ENCODE data around the gene KCNMB2. TPM values are rescaled to one million over a fixed set of nuclear protein-coding genes. Genes with fewer than 3 reads are reported as not detected.

KCNMB2 gene
- polyA plus RNA-seq, 2 of the 4 experiments (the other 2 are of a cell fraction), result not detected

- Histone ChIP-seq H3K4me1 (no peaks in the 10 kb centered on the region), H3K4me3 (no peak overlapping the region), H3K4me2 (no peak overlapping the region), H3K27ac (no peak overlapping the region), H3K9me3 (no peaks in the 10 kb centered on the region)
- ATAC-seq (no peak), DNase-seq (ENCODE audit: low read depth in 1 of 2, low spot score in 1 of 2) (no peak), FAIRE-seq (no peak)
- CTCF ChIA-PET, result no interaction called here
- no peak for TF ChIP-seq CHD4 (IDR thresholded peaks at IDR 0.05; ENCODE audit: borderline replicate concordance)
- no peak for TF ChIP-seq SREBF2 (IDR thresholded peaks at IDR 0.05)
- TF ChIP-seq CEBPB (IDR thresholded peaks at IDR 0.05), result peak; percentile 14 to 25; a peak in 1 of 4 replicates
- no peak for TF ChIP-seq USF2 (IDR thresholded peaks at IDR 0.05)
- TF ChIP-seq E2F6 (IDR thresholded peaks at IDR 0.05; ENCODE audit: borderline replicate concordance, low read depth), result no peak
- 42% methylated on average over 4 of the region's 4 CpGs for WGBS (ENCODE audit: missing lambda C conversion rate)
- POLR2A ChIA-PET, result no interaction called here
Observed at GRCh38 chr3:178732824-178733223, 196.6 kb downstream of the KCNMB2 start.

GRCh38 chr3:178735032-178735674 lies 198.9 kb downstream of the KCNMB2 start:
- ATAC-seq (no peak), FAIRE-seq (no peak), DNase-seq (ENCODE audit: low read depth in 1 of 2, low spot score in 1 of 2) (no peak)
- TF ChIP-seq GATA3 (IDR thresholded peaks at IDR 0.05; ENCODE audit: borderline replicate concordance) (no peak), ESRRA (IDR thresholded peaks at IDR 0.05; ENCODE audit: borderline replicate concordance, low read length) (no peak), RFX5 (IDR thresholded peaks at IDR 0.05) (no peak), ATOH8 (CRISPR knock-in tag; IDR thresholded peaks at IDR 0.05; ENCODE audit: low read depth) (no peak), RNF2 (IDR thresholded peaks at IDR 0.05; ENCODE audit: borderline replicate concordance, low read depth) (no peak), FOXS1 (CRISPR knock-in tag; IDR thresholded peaks at IDR 0.05) (no peak), BHLHE40 (IDR thresholded peaks at IDR 0.05; ENCODE audit: low read depth, low read length) (no peak), EHF (CRISPR knock-in tag; IDR thresholded peaks at IDR 0.05) (no peak), KDM1A (IDR thresholded peaks at IDR 0.05; ENCODE audit: low read depth) (no peak), TFCP2L1 (CRISPR knock-in tag; IDR thresholded peaks at IDR 0.05) (no peak), HOXB13 (CRISPR knock-in tag; IDR thresholded peaks at IDR 0.05; ENCODE audit: low read depth) (no peak), HES2 (IDR thresholded peaks at IDR 0.05) (no peak), CBX8 (IDR thresholded peaks at IDR 0.05) (no peak), ZNF302 (CRISPR knock-in tag; IDR thresholded peaks at IDR 0.05) (no peak), MAX (IDR thresholded peaks at IDR 0.05) (no peak), POLR2A (IDR thresholded peaks at IDR 0.05; ENCODE audit: low read length) (no peak), ZFP36 (IDR thresholded peaks at IDR 0.05; ENCODE audit: borderline replicate concordance, partially characterized antibody) (no peak), SMC3 (IDR thresholded peaks at IDR 0.05) (no peak), RAD21 (conservative IDR thresholded peaks at IDR 0.05 in 1 of 2, IDR thresholded peaks at IDR 0.05 in 1 of 2) (no peak), EP300 (IDR thresholded peaks at IDR 0.05) (no peak)
- no peak overlapping the region for H3K27ac ChIP-seq
- H3K4me1 ChIP-seq, result no peaks in the 10 kb centered on the region
- ChIA-PET POLR2A (no interaction called here), CTCF (no interaction called here)
- no peak overlapping the region for H3K4me2 ChIP-seq
- WGBS (ENCODE audit: missing lambda C conversion rate), result 2% methylated on average over 4 of the region's 4 CpGs
- no peak overlapping the region for H3K4me3 ChIP-seq
- H3K9me3 ChIP-seq, result no peaks in the 10 kb centered on the region

Data from A549 (cell line).